GM20000 (cell line): ENCODE results near the gene PLOD1.

ENCODE experiments used
- DNase-seq: peaks from one replicate; pipeline ENCODE4 v3.0.0; 2012; ENCODE audit warnings: low spot score
- CTCF ChIP-seq: IDR thresholded peaks from 2 replicates; pipeline ENCODE4 v1.5.1; 2012; ENCODE audit warnings: mild to moderate bottlenecking, control low read depth; ENCODE audit errors: extremely low read depth, missing control alignments

Gene PLOD1

DNA sequence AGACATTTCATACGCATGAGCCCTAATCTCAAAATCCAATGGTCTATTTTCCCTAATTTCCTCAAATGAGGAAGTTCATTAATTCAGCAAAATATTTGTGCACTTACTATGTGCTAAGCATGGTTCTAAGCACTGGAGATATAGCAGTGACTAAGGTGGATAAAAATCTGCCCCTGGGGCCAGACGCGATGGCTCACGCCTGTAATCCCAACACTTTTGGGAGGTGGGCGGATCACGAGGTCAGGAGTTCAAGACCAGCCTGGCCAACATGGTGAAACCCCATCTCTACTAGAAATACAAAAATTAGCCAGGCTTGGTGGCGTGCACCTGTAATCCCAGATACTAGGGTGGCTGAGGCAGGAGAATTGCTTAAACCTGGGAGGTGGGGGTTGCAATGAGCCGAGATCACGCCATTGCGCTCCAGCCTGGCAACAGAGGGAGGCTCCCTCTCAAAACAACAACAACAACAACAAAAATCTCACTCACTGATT, 80.5 kb downstream of the PLOD1 start:
- DNase-seq, result no peak
- no peak for TF ChIP-seq CTCF

- TF ChIP-seq CTCF, result no peak
- DNase-seq, result no peak
Observed at GRCh38 chr1:12015499-12015898, 81.0 kb downstream of the PLOD1 start.

DNA sequence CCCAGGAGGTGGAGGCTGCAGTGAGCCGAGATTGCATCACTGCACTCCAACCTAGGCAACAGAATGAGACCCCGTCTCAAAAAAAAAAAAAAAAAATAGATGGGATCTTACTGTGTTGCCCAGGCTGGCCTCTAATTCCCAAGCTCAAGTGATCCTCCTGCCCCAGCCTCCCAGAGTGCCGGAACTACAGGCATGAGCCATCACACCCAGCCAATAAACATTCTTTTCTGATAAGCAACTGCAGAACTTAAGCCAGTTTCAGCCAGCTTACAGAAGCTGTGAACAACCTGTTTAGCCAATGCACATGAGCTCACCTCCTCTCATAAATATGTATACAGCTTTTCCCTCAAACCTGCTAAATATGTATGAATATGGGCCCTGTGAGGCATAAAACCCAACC, 81.7 kb downstream of the PLOD1 start:
- TF ChIP-seq CTCF, result no peak
- no peak for DNase-seq

- TF ChIP-seq CTCF, result no peak
- DNase-seq, result no peak
Observed at GRCh38 chr1:12019858-12020509, 85.5 kb downstream of the PLOD1 start.

DNA sequence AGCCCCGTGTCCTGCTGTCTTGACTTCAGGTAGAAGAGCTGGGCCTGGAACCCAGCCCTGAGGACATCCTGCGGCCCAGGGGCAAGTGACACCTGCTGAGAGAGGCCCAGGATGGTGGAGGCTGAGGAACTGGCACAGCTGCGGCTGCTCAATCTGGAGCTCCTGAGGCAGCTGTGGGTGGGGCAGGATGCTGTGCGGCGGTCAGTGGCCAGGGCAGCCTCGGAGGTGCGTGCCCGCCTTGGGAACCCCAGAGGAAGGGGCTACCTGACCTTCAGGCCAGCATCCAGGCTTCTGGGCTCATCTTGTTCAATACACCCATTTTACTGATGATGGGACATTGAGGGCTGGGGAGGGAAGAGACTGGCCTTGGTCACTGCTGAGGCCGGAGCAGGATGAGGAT, 87.1 kb downstream of the PLOD1 start:
- no peak for TF ChIP-seq CTCF
- no peak for DNase-seq

DNA sequence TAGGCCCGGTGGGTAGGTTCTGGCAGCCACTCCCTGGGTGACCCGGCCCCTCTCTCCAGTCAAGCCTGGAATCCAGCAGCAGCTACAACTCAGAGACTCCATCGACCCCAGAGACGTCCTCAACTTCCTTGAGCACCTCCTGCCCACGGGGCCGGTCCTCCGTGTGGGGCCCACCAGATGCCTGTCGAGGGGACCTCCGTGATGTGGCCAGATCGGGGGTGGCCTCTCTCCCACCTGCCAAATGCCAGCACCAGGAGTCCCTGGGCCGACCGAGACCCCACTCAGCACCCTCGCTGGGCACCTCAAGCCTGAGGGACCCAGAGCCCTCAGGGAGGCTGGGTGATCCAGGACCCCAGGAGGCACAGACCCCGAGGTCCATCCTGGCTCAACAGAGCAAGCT, 87.5 kb downstream of the PLOD1 start:
- TF ChIP-seq CTCF, result no peak
- no peak for DNase-seq
